WTC11 (cell line): Measurements from ENCODE around the gene VPS4B. TPM values are rescaled to one million over a fixed set of nuclear protein-coding genes. Genes with fewer than 3 reads are reported as not detected.

Experiments used
- ATAC-seq: fragments of 200-7000 bp; cut with Tn5 transposase; 2 replicates; pipeline ENCODE4 v1.10.0; 2021; ENCODE audit warnings: mild to moderate bottlenecking, moderate library complexity
- CTCF ChIA-PET: fragments of 300-600 bp; sonication (Branson Sonifier 250); formaldehyde crosslinking; loops from one replicate; lab custom pipeline; 2021; ENCODE audit warnings: antibody characterized with exemption; lab: Charles Lee
- POLR2A ChIA-PET: fragments of 350-600 bp; sonication (Branson Sonifier 250); formaldehyde crosslinking; loops from one replicate; lab custom pipeline; 2021; ENCODE audit warnings: antibody characterized with exemption; lab: Charles Lee
- DNase-seq: peaks from one replicate; pipeline ENCODE4 v3.0.0; 2021; ENCODE audit warnings: low spot score
- H3K27ac Mint-ChIP-seq: 2 replicates; pipeline ENCODE4 v1.8.0; 2021; ENCODE audit warnings: mixed read lengths
- H3K27me3 Mint-ChIP-seq: 2 replicates; pipeline ENCODE4 v1.8.0; 2021; ENCODE audit warnings: low read depth, mild to moderate bottlenecking, moderate library complexity, mixed read lengths
- H3K36me3 Mint-ChIP-seq: 2 replicates; pipeline ENCODE4 v1.8.0; 2021; ENCODE audit warnings: mixed read lengths
- H3K4me1 Mint-ChIP-seq: 2 replicates; pipeline ENCODE4 v1.8.0; 2022; ENCODE audit warnings: mixed read lengths
- H3K4me3 Mint-ChIP-seq: 2 replicates; pipeline ENCODE4 v1.8.0; 2021; ENCODE audit warnings: mild to moderate bottlenecking, moderate library complexity, mixed read lengths
- H3K9me3 Mint-ChIP-seq: 2 replicates; pipeline ENCODE4 v1.8.0; 2021; ENCODE audit warnings: mixed read lengths
- ATF2 ChIP-seq: sonication (generic); formaldehyde crosslinking; IDR thresholded peaks from 2 replicates; pipeline ENCODE4 v1.8.1; 2022; ENCODE audit warnings: low read depth, missing genetic modification reagents, borderline replicate concordance
- ATF3 ChIP-seq: sonication (generic); formaldehyde crosslinking; conservative IDR thresholded peaks from 2 replicates; pipeline ENCODE4 v1.8.1; 2022; ENCODE audit warnings: mild to moderate bottlenecking, missing genetic modification reagents
- CDX4 ChIP-seq: fragments of 250-450 bp; sonication (Bioruptor Pico); IDR thresholded peaks from 2 replicates; pipeline ENCODE4 v1.9.0; 2021; ENCODE audit warnings: moderate library complexity, mild to moderate bottlenecking, inconsistent platforms, borderline replicate concordance
- CREM ChIP-seq: sonication (generic); formaldehyde crosslinking; IDR thresholded peaks from 2 replicates; pipeline ENCODE4 v1.8.1; 2022; ENCODE audit warnings: mild to moderate bottlenecking, missing genetic modification reagents, moderate library complexity
- ELF4 ChIP-seq: sonication (generic); formaldehyde crosslinking; IDR thresholded peaks from 2 replicates; pipeline ENCODE4 v1.8.1; 2022; ENCODE audit warnings: low read depth, mild to moderate bottlenecking, moderate library complexity, missing genetic modification reagents
- HMGA2 ChIP-seq: fragments of 250-450 bp; sonication (Bioruptor Pico); IDR thresholded peaks from 2 replicates; pipeline ENCODE4 v1.4.0; 2021; ENCODE audit warnings: mild to moderate bottlenecking, moderate library complexity
- IRF2 ChIP-seq: sonication (generic); formaldehyde crosslinking; IDR thresholded peaks from 2 replicates; pipeline ENCODE4 v1.8.0; 2022; ENCODE audit warnings: low read depth, missing genetic modification reagents, borderline replicate concordance
- KAT7 ChIP-seq: sonication (generic); formaldehyde crosslinking; IDR thresholded peaks from 2 replicates; pipeline ENCODE4 v1.8.1; 2023; ENCODE audit warnings: missing genetic modification reagents, mild to moderate bottlenecking, borderline replicate concordance
- MAX ChIP-seq: sonication (generic); formaldehyde crosslinking; IDR thresholded peaks from 2 replicates; pipeline ENCODE4 v1.8.0; 2022; ENCODE audit warnings: mild to moderate bottlenecking, missing genetic modification reagents
- MXD4 ChIP-seq: fragments of 250-450 bp; sonication (Bioruptor Pico); IDR thresholded peaks from 2 replicates; pipeline ENCODE4 v1.8.0; 2021; ENCODE audit warnings: mild to moderate bottlenecking, moderate library complexity, borderline replicate concordance
- NFATC4 ChIP-seq: fragments of 250-450 bp; sonication (Bioruptor Pico); IDR thresholded peaks from 2 replicates; pipeline ENCODE4 v1.9.0; 2021; ENCODE audit warnings: mild to moderate bottlenecking
- NFYB ChIP-seq: sonication (generic); formaldehyde crosslinking; conservative IDR thresholded peaks from 2 replicates; pipeline ENCODE4 v1.8.0; 2022; ENCODE audit warnings: low read depth, missing genetic modification reagents
- NR1H2 ChIP-seq: sonication (generic); formaldehyde crosslinking; IDR thresholded peaks from 2 replicates; pipeline ENCODE4 v1.9.0; 2021; ENCODE audit warnings: mild to moderate bottlenecking, moderate library complexity, missing genetic modification reagents
- OVOL2 ChIP-seq: fragments of 250-450 bp; sonication (Bioruptor Pico); IDR thresholded peaks from 2 replicates; pipeline ENCODE4 v1.9.0; 2021; ENCODE audit warnings: mild to moderate bottlenecking, borderline replicate concordance
- PREB ChIP-seq: sonication (generic); formaldehyde crosslinking; IDR thresholded peaks from 2 replicates; pipeline ENCODE4 v1.8.1; 2022; ENCODE audit warnings: mild to moderate bottlenecking, missing genetic modification reagents, moderate library complexity, borderline replicate concordance
- RELA ChIP-seq: sonication (generic); formaldehyde crosslinking; IDR thresholded peaks from 2 replicates; pipeline ENCODE4 v1.8.1; 2022; ENCODE audit warnings: missing genetic modification reagents, mild to moderate bottlenecking, borderline replicate concordance
- RORB ChIP-seq: fragments of 250-450 bp; sonication (Bioruptor Pico); IDR thresholded peaks from 2 replicates; pipeline ENCODE4 v1.9.0; 2021; ENCODE audit warnings: mild to moderate bottlenecking
- SOX15 ChIP-seq: fragments of 250-450 bp; sonication (Bioruptor Pico); IDR thresholded peaks from 2 replicates; pipeline ENCODE4 v1.9.0; 2021; ENCODE audit warnings: mild to moderate bottlenecking
- ZBTB21 ChIP-seq: sonication (generic); formaldehyde crosslinking; IDR thresholded peaks from 2 replicates; pipeline ENCODE4 v1.8.1; 2023; ENCODE audit warnings: mild to moderate bottlenecking, missing genetic modification reagents, borderline replicate concordance
- ZNF263 ChIP-seq: sonication (generic); formaldehyde crosslinking; IDR thresholded peaks from 2 replicates; pipeline ENCODE4 v1.8.1; 2022; ENCODE audit warnings: low read depth, mild to moderate bottlenecking, moderate library complexity, missing genetic modification reagents
- ZNF396 ChIP-seq: fragments of 250-450 bp; sonication (Bioruptor Pico); IDR thresholded peaks from 2 replicates; pipeline ENCODE4 v1.8.0; 2021; ENCODE audit warnings: mild to moderate bottlenecking, moderate library complexity, borderline replicate concordance
- ZNF416 ChIP-seq: fragments of 250-450 bp; sonication (Bioruptor Pico); IDR thresholded peaks from 2 replicates; pipeline ENCODE4 v1.9.0; 2021; ENCODE audit warnings: mild to moderate bottlenecking, inconsistent platforms
- ZNF425 ChIP-seq: fragments of 250-450 bp; sonication (Bioruptor Pico); conservative IDR thresholded peaks from 2 replicates; pipeline ENCODE4 v1.9.0; 2021; ENCODE audit warnings: mild to moderate bottlenecking
- ZNF671 ChIP-seq: fragments of 250-450 bp; sonication (Bioruptor Pico); IDR thresholded peaks from 2 replicates; pipeline ENCODE4 v1.8.0; 2021; ENCODE audit warnings: mild to moderate bottlenecking
- total RNA-seq: library from RNA; stranded (reverse); gene quantifications from 3 replicates; pipeline ENCODE4 v1.2.3, GENCODE V29; 2021

Gene VPS4B
- total RNA-seq, 1 experiment from 2014 or later: 37.8 TPM

GRCh38 chr18:63373161-63373560, 49.1 kb downstream of the VPS4B start:
- TF ChIP-seq ZNF416 (no peak), ELF4 (CRISPR knock-in tag) (no peak), ZNF425 (CRISPR knock-in tag) (no peak), CDX4 (CRISPR knock-in tag) (no peak), ATF3 (CRISPR knock-in tag) (no peak), RELA (CRISPR knock-in tag) (no peak)
- DNase-seq (no peak), ATAC-seq (no peak)
- peaks cover 3% of the 10 kb centered on the region for H3K4me1 Mint-ChIP-seq
- POLR2A ChIA-PET: no interaction called here
- H3K9me3 Mint-ChIP-seq: peaks cover 39% of the 10 kb centered on the region
- H3K4me3 Mint-ChIP-seq: no peak overlapping the region
- CTCF ChIA-PET: no interaction called here
- no peaks in the 10 kb centered on the region; the same call in 1 of the 2 replicates for H3K27me3 Mint-ChIP-seq
- no peak overlapping the region for H3K27ac Mint-ChIP-seq
- peaks cover 21% of the 10 kb centered on the region for H3K36me3 Mint-ChIP-seq

- no peak for DNase-seq
- ATAC-seq: no peak
- Mint-ChIP-seq H3K4me1 (peaks cover 17% of the 10 kb centered on the region), H3K4me3 (peak overlapping the region; percentile 73), H3K27me3 (no peaks in the 10 kb centered on the region), H3K36me3 (peaks cover 24% of the 10 kb centered on the region), H3K9me3 (peaks cover 30% of the 10 kb centered on the region), H3K27ac (peak overlapping the region; percentile 79)
- CTCF ChIA-PET: no interaction called here
- POLR2A ChIA-PET: no interaction called here
- TF ChIP-seq MXD4 (CRISPR knock-in tag) (no peak), NR1H2 (CRISPR knock-in tag) (no peak), SOX15 (CRISPR knock-in tag) (no peak), ATF2 (CRISPR knock-in tag) (no peak)
- TF ChIP-seq, all 79 proteins: peak for 0
These were observed 53.7 kb downstream of the VPS4B start for GRCh38 chr18:63368611-63369010.

- POLR2A ChIA-PET: interaction anchor here (0.9 kb wide), 1 partner anchor 70 kb away, joined by 3 read pairs; no protein-coding TSS in a partner anchor
- peak; percentile 94 for DNase-seq
- Mint-ChIP-seq H3K4me3 (peak within 1 kb of the TSS; percentile 93), H3K27me3 (no peaks in the 10 kb centered on the region), H3K9me3 (peaks cover 29% of the 10 kb centered on the region), H3K27ac (peak within 1 kb of the TSS; percentile 85), H3K4me1 (peaks cover 17% of the 10 kb centered on the region), H3K36me3 (peaks cover 33% of the 10 kb centered on the region)
- peak; percentile 90 for ATAC-seq
- CTCF ChIA-PET: interaction anchor here (1.1 kb wide), 1 partner anchor 27 kb away, joined by 3 read pairs; no protein-coding TSS in a partner anchor
- TF ChIP-seq ZNF263 (CRISPR knock-in tag) (no peak), ZNF671 (no peak), HMGA2 (CRISPR knock-in tag) (no peak), IRF2 (CRISPR knock-in tag) (no peak), PREB (no peak), KAT7 (CRISPR knock-in tag) (no peak), ATF2 (CRISPR knock-in tag) (no peak), NFYB (no peak), ZNF396 (no peak), OVOL2 (CRISPR knock-in tag) (no peak), NFATC4 (CRISPR knock-in tag) (no peak), RORB (CRISPR knock-in tag) (no peak), CREM (CRISPR knock-in tag) (peak; percentile 49; the same call in 1 of the 2 replicates), MAX (peak; percentile 51), ZBTB21 (no peak)
These were observed 55.0 kb downstream of the VPS4B start, which contains the start of gene KDSR for GRCh38 chr18:63367053-63367953. TSS of gene KDSR (minus strand) at chr18:63367206. CDS start at chr18:63367118, 88 bp downstream.
